A549 (cell line): ENCODE results near the gene HNF1B. TPM values are rescaled to one million over a fixed set of nuclear protein-coding genes. Genes with fewer than 3 reads are reported as not detected.

Experiments used
- ATAC-seq, 2 experiments: fragments of 200-7000 bp in 1 of 2; fragments of >200 bp in 1 of 2; cut with Nextera tagmentation in 1 of 2; cut with Tn5 transposase in 1 of 2; 3 replicates each; pipeline versions ENCODE4 v1.8.0 to v1.9.1; 2018 to 2020; ENCODE audit warnings: mild to moderate bottlenecking in 1 of 2, moderate library complexity in 1 of 2
- CTCF ChIA-PET: fragments of 300-600 bp; sonication (Branson Sonifier 250); formaldehyde crosslinking; extraction: SDS; loops from one replicate; lab custom pipeline; 2021; ENCODE audit warnings: antibody characterized with exemption, inconsistent platforms; lab: Yijun Ruan, JAX
- POLR2A ChIA-PET: fragments of 350-600 bp; formaldehyde crosslinking; extraction: SDS; loops from one replicate; lab custom pipeline; 2021; ENCODE audit warnings: antibody characterized with exemption, inconsistent platforms; lab: Yijun Ruan, JAX
- DNase-seq, 2 experiments: peaks; one replicate each; pipeline versions ENCODE4 v3.0.0 to v3.0.0-alpha.2; 2011 to 2016; ENCODE audit warnings: low read depth in 1 of 2, low spot score in 1 of 2
- FAIRE-seq: peaks from 2 replicates; lab custom pipeline; 2011; peaks lifted over from hg19 to GRCh38; lab: Jason Lieb, UNC
- H3K27ac ChIP-seq, 2 experiments: fragments of >200 bp; sonication (Bioruptor Twin); formaldehyde crosslinking; 3 replicates each; pipeline ENCODE4 v1.5.1; 2016 to 2017
- H3K4me1 ChIP-seq: fragments of >200 bp; sonication (Bioruptor Twin); formaldehyde crosslinking; 3 replicates; pipeline ENCODE4 v1.6.1; 2016
- H3K4me2 ChIP-seq: fragments of >200 bp; sonication (Bioruptor Twin); formaldehyde crosslinking; 3 replicates; pipeline ENCODE4 v1.6.1; 2016
- H3K4me3 ChIP-seq: fragments of >200 bp; sonication (Bioruptor Twin); formaldehyde crosslinking; 3 replicates; pipeline ENCODE4 v1.5.1; 2016
- H3K9me3 ChIP-seq: fragments of >200 bp; sonication (Bioruptor Twin); formaldehyde crosslinking; 3 replicates; pipeline ENCODE4 v1.6.1; 2016
- EHF ChIP-seq: fragments of 250-450 bp; sonication (Bioruptor Pico); IDR thresholded peaks from 2 replicates; pipeline ENCODE4 v1.5.0; 2020; ENCODE audit warnings: mild to moderate bottlenecking
- FOSB ChIP-seq: fragments of 250-450 bp; sonication (Bioruptor Pico); IDR thresholded peaks from 2 replicates; pipeline ENCODE4 v1.5.0; 2020; ENCODE audit warnings: mild to moderate bottlenecking, moderate library complexity
- FOXS1 ChIP-seq: fragments of 250-450 bp; sonication (Bioruptor Pico); IDR thresholded peaks from 2 replicates; pipeline ENCODE4 v1.5.0; 2020; ENCODE audit warnings: mild to moderate bottlenecking, moderate library complexity
- HEYL ChIP-seq: fragments of 250-450 bp; sonication (Bioruptor Pico); IDR thresholded peaks from 2 replicates; pipeline ENCODE4 v1.8.0; 2021; ENCODE audit warnings: mild to moderate bottlenecking, moderate library complexity
- HMGXB4 ChIP-seq: fragments of 250-450 bp; sonication (Bioruptor Pico); IDR thresholded peaks from 2 replicates; pipeline ENCODE4 v1.5.0; 2021; ENCODE audit warnings: mild to moderate bottlenecking, moderate library complexity, borderline replicate concordance
- HOXA7 ChIP-seq: fragments of 250-450 bp; sonication (Bioruptor Pico); IDR thresholded peaks from 2 replicates; pipeline ENCODE4 v1.5.0; 2020; ENCODE audit warnings: mild to moderate bottlenecking, moderate library complexity
- MAFK ChIP-seq: fragments of 450-650 bp; IDR thresholded peaks from 2 replicates; pipeline ENCODE4 v1.6.1; 2014; ENCODE audit not compliant: partially characterized antibody
- MAX ChIP-seq: IDR thresholded peaks from 2 replicates; pipeline ENCODE4 v1.6.1; 2012
- NR3C1 ChIP-seq: fragments of >200 bp; sonication (Bioruptor Twin); formaldehyde crosslinking; IDR thresholded peaks from 3 replicates; pipeline ENCODE4 v1.6.1; 2017
- POLR2AphosphoS2 ChIP-seq: conservative IDR thresholded peaks from 2 replicates; pipeline ENCODE4 v1.6.1; 2012; ENCODE audit warnings: low read length, improper control_type of control experiment, inconsistent platforms
- REST ChIP-seq: fragments of 200-600 bp; sonication (generic); IDR thresholded peaks from 2 replicates; pipeline ENCODE4 v1.6.1; 2016; ENCODE audit warnings: antibody characterized with exemption, mild to moderate bottlenecking, moderate library complexity
- RNF2 ChIP-seq: fragments of 200-600 bp; sonication (generic); IDR thresholded peaks from 2 replicates; pipeline ENCODE4 v1.6.1; 2016; ENCODE audit warnings: low read depth, mild to moderate bottlenecking, antibody characterized with exemption, moderate library complexity, borderline replicate concordance
- SREBF2 ChIP-seq: fragments of 450-650 bp; IDR thresholded peaks from 2 replicates; pipeline ENCODE4 v1.6.1; 2014; ENCODE audit warnings: mild to moderate bottlenecking, moderate library complexity
- TFCP2L1 ChIP-seq: fragments of 250-450 bp; sonication (Bioruptor Pico); IDR thresholded peaks from 2 replicates; pipeline ENCODE4 v1.5.0; 2021; ENCODE audit warnings: mild to moderate bottlenecking
- TP53 ChIP-seq: fragments of 250-450 bp; sonication (Bioruptor Pico); IDR thresholded peaks from 2 replicates; pipeline ENCODE4 v1.5.0; 2021; ENCODE audit warnings: mild to moderate bottlenecking, moderate library complexity
- USF2 ChIP-seq: fragments of 450-650 bp; IDR thresholded peaks from 2 replicates; pipeline ENCODE4 v1.6.1; 2014; ENCODE audit warnings: antibody characterized with exemption
- ZNF302 ChIP-seq: fragments of 250-450 bp; sonication (Bioruptor Pico); IDR thresholded peaks from 2 replicates; pipeline ENCODE4 v1.9.0; 2021; ENCODE audit warnings: inconsistent platforms, mild to moderate bottlenecking, moderate library complexity
- WGBS: methylation state at CpG from one replicate; pipeline ENCODE4 v1.1.6; 2017; ENCODE audit errors: missing lambda C conversion rate; 5-methylcytosine and 5-hydroxymethylcytosine counted together
- polyA plus RNA-seq, 4 experiments: library from polyadenylated mRNA; depleted of rRNA in 3 of 4; stranded (reverse); fragments of >200 nt; fragmentation: RNase III in 1 of 4; extraction: RNeasy Plus Mini Kit Qiagen cat#74134 plus additional on column Dnase treatment in 1 of 4; gene quantifications; 2 replicates in 3 of 4; 3 replicates in 1 of 4; pipeline ENCODE4 v1.2.3, GENCODE V29; 2011 to 2017

HNF1B gene
- polyA plus RNA-seq, 2 of the 4 experiments (the other 2 are of a cell fraction) = 13.3 to 21.3 TPM

DNA sequence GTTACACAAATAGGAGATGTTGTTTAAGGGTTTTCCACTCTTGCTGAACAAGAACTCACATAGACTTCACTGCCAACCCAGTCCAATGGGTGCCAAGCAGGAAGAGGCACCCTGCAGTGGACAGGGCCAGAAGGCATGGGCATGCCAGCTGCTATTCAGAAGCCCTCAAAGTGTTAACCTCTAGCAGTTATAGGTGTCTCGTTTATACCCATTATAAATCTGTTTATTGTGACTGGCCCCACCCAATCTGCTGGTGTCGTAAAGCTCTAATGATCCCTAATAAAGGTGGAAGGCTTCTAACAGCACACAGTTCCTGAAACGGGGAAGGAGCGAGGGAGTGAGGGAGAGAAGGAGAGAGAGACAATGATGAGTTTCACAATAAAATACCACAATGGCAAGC is 23.9 kb downstream of the HNF1B start:
- POLR2A ChIA-PET = no interaction called here
- ATAC-seq (no peak), FAIRE-seq (no peak), DNase-seq (no peak)
- CTCF ChIA-PET = interaction anchor here (1.4 to 2.9 kb wide), 4 partner anchors 9 to 95 kb away, joined by 4 to 12 read pairs (median 9); no protein-coding TSS in a partner anchor
- no peak for TF ChIP-seq TP53 (CRISPR knock-in tag)
- TF ChIP-seq FOXS1 (CRISPR knock-in tag) = no peak
- no peak for TF ChIP-seq USF2
- TF ChIP-seq REST = no peak
- TF ChIP-seq MAFK = no peak
- TF ChIP-seq SREBF2 = no peak
- TF ChIP-seq EHF (CRISPR knock-in tag) = no peak
- TF ChIP-seq FOSB (CRISPR knock-in tag) = no peak
- 82% methylated on average over 4 of the region's 4 CpGs for WGBS
- Histone ChIP-seq H3K4me2 (no peak overlapping the region), H3K9me3 (peaks cover 3% of the 10 kb centered on the region; the same call in 1 of the 3 replicates), H3K27ac (peak overlapping the region in 1 of 2 experiments; percentile 38; a peak in 3 of 6 replicates), H3K4me3 (no peak overlapping the region), H3K4me1 (peaks cover 42% of the 10 kb centered on the region)

DNA sequence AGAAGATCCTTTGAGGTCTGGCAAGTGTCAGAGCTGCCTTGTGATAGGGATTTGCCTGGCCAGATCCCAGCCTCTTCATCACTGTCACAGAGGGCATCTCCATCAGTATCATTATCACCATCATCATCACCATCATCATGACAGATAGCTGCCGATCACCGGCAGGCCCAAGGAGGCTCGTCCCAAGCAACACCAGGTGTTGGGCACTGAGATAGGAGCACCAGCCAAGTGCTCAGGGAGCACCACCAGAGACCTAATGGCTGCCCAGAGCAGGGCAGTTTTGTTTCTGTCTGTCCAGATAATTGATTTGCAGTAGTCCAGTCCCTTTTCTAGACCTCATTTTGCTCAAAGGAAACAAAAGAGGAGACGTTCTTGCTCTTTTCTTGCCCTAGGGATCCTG is 25.0 kb downstream of the HNF1B start:
- 98% methylated on average over 4 of the region's 4 CpGs for WGBS
- ATAC-seq = no peak
- TF ChIP-seq RNF2 = no peak
- TF ChIP-seq MAFK = no peak
- no peak for TF ChIP-seq POLR2AphosphoS2
- no peak for TF ChIP-seq HEYL (CRISPR knock-in tag)
- no peak for TF ChIP-seq ZNF302
- no peak for TF ChIP-seq MAX
- no peak for TF ChIP-seq NR3C1
- no peak for TF ChIP-seq HOXA7 (CRISPR knock-in tag)
- no peak for TF ChIP-seq TFCP2L1 (CRISPR knock-in tag)
- TF ChIP-seq HMGXB4 (CRISPR knock-in tag) = no peak
- TF ChIP-seq, all 56 proteins: peak for 0
- peaks cover 3% of the 10 kb centered on the region; the same call in 1 of the 3 replicates for H3K9me3 ChIP-seq
- peaks cover 53% of the 10 kb centered on the region for H3K4me1 ChIP-seq
- CTCF ChIA-PET = interaction anchor here (0.7 to 11.0 kb wide), 5 partner anchors 10 to 96 kb away, joined by 3 to 88 read pairs (median 6); partner anchors contain the start of gene HNF1B
- peak overlapping the region; percentile 89 to 95 for H3K27ac ChIP-seq
- no peak for FAIRE-seq
- DNase-seq = no peak
- POLR2A ChIA-PET = no interaction called here
- H3K4me3 ChIP-seq = no peak overlapping the region
- no peak overlapping the region for H3K4me2 ChIP-seq
